Tibial artery (tissue), 4 donors: Measurements from ENCODE around the gene SLC35D1.

Source experiments
- DNase-seq, 2 donors: peaks; one replicate each; pipeline ENCODE4 v3.0.0-alpha.2; 2019
- H3K27ac ChIP-seq, 2 donors: fragments of 200-600 bp; sonication (generic) in 1 of 2; 1 replicate in 1 of 2; 2 replicates in 1 of 2; pipeline ENCODE4 v1.5.1; 2018 to 2019; ENCODE audit warnings: mild to moderate bottlenecking in 1 of 2
- H3K27me3 ChIP-seq, 2 donors: fragments of 200-600 bp; sonication (generic) in 1 of 2; one replicate each; pipeline versions ENCODE4 v1.5.1 to v1.6.0; 2016 to 2019
- H3K36me3 ChIP-seq, 3 donors: fragments of 200-600 bp; sonication (generic) in 2 of 3; one replicate each; pipeline ENCODE4 v1.5.1; 2016 to 2019; ENCODE audit warnings: mild to moderate bottlenecking in 2 of 3
- H3K4me1 ChIP-seq, 4 donors: fragments of 200-600 bp; sonication (generic) in 2 of 4; 1 replicate in 3 of 4; 2 replicates in 1 of 4; pipeline ENCODE4 v1.5.1; 2016 to 2019
- H3K4me3 ChIP-seq, 2 donors: fragments of 200-600 bp; sonication (generic) in 1 of 2; 1 replicate in 1 of 2; 2 replicates in 1 of 2; pipeline ENCODE4 v1.5.1; 2018 to 2019; ENCODE audit warnings: mild to moderate bottlenecking in 2 of 2
- H3K9me3 ChIP-seq, 3 donors: fragments of 200-600 bp; sonication (generic) in 1 of 3; one replicate each; pipeline ENCODE4 v1.5.1; 2016 to 2019
- intact Hi-C: fragments of 100-400 bp; cut with DNase I; formaldehyde crosslinking; loops from one replicate; pipeline ENCODE4 v1.15.0; 2023; ENCODE audit warnings: low total_unique reads
- TF ChIP-seq, protein P1 (sequence below), 2 experiments: fragments of 200-600 bp in 1 of 2; fragments of 450-650 bp in 1 of 2; IDR thresholded peaks; one replicate each; pipeline ENCODE4 v1.5.1; 2017 to 2019; ENCODE audit warnings: antibody characterized with exemption in 2 of 2, mild to moderate bottlenecking in 1 of 2, moderate library complexity in 1 of 2

Gene SLC35D1

DNA sequence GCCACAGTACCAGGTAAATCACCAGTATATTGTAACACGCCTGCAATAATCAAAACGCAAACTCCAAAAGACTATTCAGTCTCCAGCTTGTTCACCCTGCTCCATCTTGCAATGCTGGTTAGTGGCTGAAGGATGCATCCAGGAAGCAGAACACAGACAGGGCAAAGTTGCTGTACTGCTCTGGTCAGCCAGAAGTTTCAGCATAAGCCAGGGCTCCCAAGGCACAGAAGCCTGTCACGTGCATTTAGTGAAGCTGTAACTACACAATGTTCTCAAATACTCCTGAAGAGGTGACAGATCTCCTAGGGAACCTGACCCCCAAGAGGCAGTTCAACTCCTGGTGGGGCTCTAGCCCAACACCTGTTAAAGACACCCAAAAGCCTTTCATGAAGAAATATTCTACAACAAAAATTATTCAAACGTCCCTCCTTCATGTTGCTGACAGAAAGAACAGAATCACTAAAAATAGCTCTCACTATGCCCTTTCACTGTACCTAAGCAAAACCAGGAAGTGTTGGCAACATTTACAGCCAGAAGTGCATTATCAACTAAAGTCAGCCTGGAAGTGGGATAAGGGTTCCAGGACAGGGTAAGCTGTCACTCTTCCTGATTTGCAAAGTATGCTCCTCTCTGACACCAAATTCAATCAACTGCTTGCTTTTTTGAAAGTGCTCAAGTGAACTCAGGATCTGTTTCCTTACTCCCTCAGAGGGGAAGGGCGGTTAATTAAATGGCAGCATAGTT, 52.1 kb downstream of the SLC35D1 start:
- Histone ChIP-seq H3K4me1 (peaks cover 0 to 23% (median 8%) of the 10 kb centered on the region in 4 donors), H3K27ac (peak overlapping the region; percentile 29 to 58)
- intact Hi-C loops: no loop called here

DNA sequence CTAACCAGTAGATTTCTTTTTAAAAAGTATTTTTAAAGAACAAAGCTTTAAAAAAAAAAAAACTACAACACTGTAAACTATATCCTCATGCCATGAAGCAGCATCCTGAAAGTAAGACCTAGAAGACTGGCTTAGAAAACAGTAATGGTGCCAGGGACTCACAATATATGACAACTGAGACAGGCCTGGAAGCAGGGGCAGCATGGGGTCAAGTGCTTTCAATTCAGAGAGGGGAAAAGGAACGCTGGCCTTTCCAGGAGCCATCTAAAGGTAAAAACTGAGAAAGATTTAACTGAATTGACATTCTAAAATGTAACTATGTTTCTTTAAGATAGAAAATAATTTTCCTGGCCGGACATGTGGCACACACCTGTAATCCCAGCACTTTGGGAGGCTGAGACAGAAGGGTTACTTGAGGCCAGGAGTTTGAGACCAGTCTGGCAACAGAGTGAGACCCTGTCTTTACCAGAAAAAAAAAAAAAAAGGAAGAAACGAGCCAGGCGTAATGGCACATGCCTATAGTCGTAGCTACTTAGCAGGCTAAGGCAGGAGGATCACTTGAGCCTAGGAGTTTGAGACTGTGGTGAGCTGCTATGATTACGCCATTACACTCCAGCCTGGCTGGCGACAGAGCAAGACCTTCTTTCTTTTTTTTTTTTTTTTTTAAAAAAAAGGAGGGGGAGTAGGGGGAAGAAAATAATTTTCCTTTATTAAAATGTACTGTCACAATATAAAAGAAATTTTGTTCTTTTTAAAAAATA, 54.1 kb downstream of the SLC35D1 start:
- intact Hi-C loops: loop anchor here (10.0 kb wide), 2 partner anchors 55 to 235 kb away; partner anchors contain the start of gene SLC35D1
- no peak overlapping the region for H3K4me3 ChIP-seq

More for the DNA sequence above, 52.1 kb downstream of the SLC35D1 start:
- Histone ChIP-seq H3K4me3 (no peak overlapping the region), H3K36me3 (peaks cover 0 to 27% (median 26%) of the 10 kb centered on the region in 3 donors), H3K27me3 (no peaks in the 10 kb centered on the region), H3K9me3 (no peaks in the 10 kb centered on the region)
- TF ChIP-seq, protein P1, sequence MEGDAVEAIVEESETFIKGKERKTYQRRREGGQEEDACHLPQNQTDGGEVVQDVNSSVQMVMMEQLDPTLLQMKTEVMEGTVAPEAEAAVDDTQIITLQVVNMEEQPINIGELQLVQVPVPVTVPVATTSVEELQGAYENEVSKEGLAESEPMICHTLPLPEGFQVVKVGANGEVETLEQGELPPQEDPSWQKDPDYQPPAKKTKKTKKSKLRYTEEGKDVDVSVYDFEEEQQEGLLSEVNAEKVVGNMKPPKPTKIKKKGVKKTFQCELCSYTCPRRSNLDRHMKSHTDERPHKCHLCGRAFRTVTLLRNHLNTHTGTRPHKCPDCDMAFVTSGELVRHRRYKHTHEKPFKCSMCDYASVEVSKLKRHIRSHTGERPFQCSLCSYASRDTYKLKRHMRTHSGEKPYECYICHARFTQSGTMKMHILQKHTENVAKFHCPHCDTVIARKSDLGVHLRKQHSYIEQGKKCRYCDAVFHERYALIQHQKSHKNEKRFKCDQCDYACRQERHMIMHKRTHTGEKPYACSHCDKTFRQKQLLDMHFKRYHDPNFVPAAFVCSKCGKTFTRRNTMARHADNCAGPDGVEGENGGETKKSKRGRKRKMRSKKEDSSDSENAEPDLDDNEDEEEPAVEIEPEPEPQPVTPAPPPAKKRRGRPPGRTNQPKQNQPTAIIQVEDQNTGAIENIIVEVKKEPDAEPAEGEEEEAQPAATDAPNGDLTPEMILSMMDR (IDR thresholded peaks at IDR 0.05): no peak
- DNase-seq: no peak

DNA sequence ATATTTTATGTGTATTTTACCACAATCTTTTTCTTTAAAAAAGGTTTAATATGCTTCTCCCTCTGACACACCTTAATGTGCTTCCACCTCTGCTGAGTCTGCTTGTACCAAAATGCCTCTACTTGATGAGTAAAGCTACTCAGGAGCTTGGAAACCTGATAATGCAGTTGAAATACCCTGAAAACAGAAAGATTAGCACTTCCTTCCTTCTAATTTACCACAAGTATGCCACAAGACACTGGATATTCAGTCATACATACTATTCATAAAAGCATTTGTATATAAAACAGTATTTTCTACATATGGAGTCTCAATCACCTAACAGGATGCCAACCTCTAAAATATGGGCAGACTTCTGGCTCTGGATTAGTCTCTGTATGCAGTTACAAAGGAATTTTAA, 55.0 kb downstream of the SLC35D1 start:
- Histone ChIP-seq H3K4me1 (peaks cover 0 to 23% (median 5%) of the 10 kb centered on the region in 4 donors), H3K27me3 (no peaks in the 10 kb centered on the region), H3K4me3 (no peak overlapping the region), H3K36me3 (peaks cover 0 to 28% (median 25%) of the 10 kb centered on the region in 3 donors), H3K9me3 (no peaks in the 10 kb centered on the region), H3K27ac (peak overlapping the region in 1 of 2 donors; percentile 1)
- TF ChIP-seq, protein P1 (IDR thresholded peaks at IDR 0.05): no peak
- no peak for DNase-seq
- intact Hi-C loops: loop anchor here (10.0 kb wide), 2 partner anchors 56 to 234 kb away; partner anchors contain the start of gene SLC35D1

More for the DNA sequence above, 54.1 kb downstream of the SLC35D1 start:
- Histone ChIP-seq H3K27me3 (no peaks in the 10 kb centered on the region), H3K9me3 (no peaks in the 10 kb centered on the region), H3K4me1 (peaks cover 0 to 23% (median 5%) of the 10 kb centered on the region in 4 donors), H3K27ac (peak overlapping the region in 1 of 2 donors; percentile 58), H3K36me3 (peaks cover 0 to 31% (median 27%) of the 10 kb centered on the region in 3 donors)
- TF ChIP-seq, protein P1 (IDR thresholded peaks at IDR 0.05): no peak
- no peak for DNase-seq

DNA sequence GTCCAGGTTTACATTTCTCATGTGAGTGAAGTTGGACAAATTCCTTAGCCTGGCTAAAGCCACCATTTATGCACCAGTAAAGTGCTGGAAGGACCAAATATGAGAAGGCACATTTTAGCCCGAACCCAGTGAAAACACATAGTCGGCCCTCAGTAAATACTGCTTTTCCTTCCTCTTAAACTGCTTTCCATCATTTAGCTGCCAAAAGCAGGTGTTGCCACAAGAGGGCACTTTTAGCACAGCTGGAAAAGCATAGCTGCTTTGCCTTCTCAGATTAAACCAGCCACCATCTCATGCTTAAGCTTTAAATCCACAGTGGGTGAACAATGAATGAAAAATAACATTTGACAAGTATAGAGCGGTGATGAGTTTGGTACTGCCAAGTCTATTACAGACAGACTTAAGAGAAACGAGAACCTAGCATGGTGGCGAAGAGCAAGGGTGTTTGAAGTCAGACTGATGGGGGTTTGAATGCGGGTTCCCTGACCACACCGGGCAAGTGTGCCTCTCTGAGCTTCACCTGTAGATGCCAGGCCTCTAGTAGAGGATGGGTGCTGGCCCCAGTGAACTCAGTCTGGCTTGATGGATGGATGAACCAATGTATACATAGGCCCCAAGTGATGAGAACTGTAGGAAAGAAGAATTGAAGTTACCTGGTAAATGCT, 57.8 kb downstream of the SLC35D1 start:
- DNase-seq: peak; percentile 66 to 77
- Histone ChIP-seq H3K9me3 (no peaks in the 10 kb centered on the region), H3K36me3 (peaks cover 0 to 24% (median 14%) of the 10 kb centered on the region in 3 donors), H3K4me1 (peaks cover 0 to 6% (median 0%) of the 10 kb centered on the region in 4 donors), H3K27ac (no peak overlapping the region), H3K27me3 (no peaks in the 10 kb centered on the region), H3K4me3 (no peak overlapping the region)
- intact Hi-C loops: loop anchor here (10.0 kb wide), 2 partner anchors 59 to 231 kb away; partner anchors contain the start of gene SLC35D1
- TF ChIP-seq, protein P1 (IDR thresholded peaks at IDR 0.05): peak; percentile 71 to 82

DNA sequence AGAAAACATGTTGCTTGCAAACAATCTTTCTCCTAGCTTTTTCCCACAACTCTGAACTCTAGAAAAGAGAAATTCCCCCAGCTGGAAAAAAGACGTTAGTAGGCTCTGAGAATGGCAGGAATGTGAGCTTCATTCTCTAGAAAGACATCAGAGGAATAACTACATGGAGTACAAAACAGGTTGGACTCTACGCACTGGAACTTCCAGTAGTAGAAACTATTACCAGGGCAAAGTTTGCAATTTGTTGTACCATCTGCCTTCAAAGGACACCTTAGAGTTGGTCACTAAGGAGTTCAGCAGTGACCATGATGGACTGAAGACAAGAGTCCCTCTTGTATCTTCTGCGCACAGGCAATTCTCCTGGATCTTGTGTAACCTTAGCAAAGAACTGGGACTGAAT, 60.9 kb downstream of the SLC35D1 start:
- intact Hi-C loops: loop anchor here (10.0 kb wide), 2 partner anchors 62 to 228 kb away; partner anchors contain the start of gene SLC35D1
- Histone ChIP-seq H3K27me3 (no peaks in the 10 kb centered on the region), H3K9me3 (no peaks in the 10 kb centered on the region), H3K4me1 (no peaks in the 10 kb centered on the region), H3K36me3 (peaks cover 0 to 32% (median 2%) of the 10 kb centered on the region in 3 donors), H3K27ac (no peak overlapping the region), H3K4me3 (no peak overlapping the region)
- TF ChIP-seq, protein P1 (IDR thresholded peaks at IDR 0.05): no peak
- no peak for DNase-seq
